ENCODE measurements around the gene OR2Z1.
"Not testable (repeated sequence)": the region's sequence is repeated elsewhere in the genome, so short reads cannot be mapped to it uniquely, and the experiment has no call there.

Gene OR2Z1

GRCh38 chr19:8705304-8705703, 16.1 kb upstream of the OR2Z1 start:
- DNase-seq = not testable (repeated sequence)

GRCh38 chr19:8705742-8706141, 15.7 kb upstream of the OR2Z1 start:
- no peak for DNase-seq

- not testable (repeated sequence) for DNase-seq
These were observed 11.1 kb upstream of the OR2Z1 start for GRCh38 chr19:8710337-8710736.

- DNase-seq = no peak
These were observed 598 bp downstream of the OR2Z1 start for GRCh38 chr19:8722032-8722431.

- no peak for DNase-seq
These were observed 2.8 kb downstream of the OR2Z1 start for GRCh38 chr19:8724276-8724675.

GRCh38 chr19:8731428-8732169, 10.2 kb downstream of the OR2Z1 start:
- DNase-seq = peak; percentile 29

GRCh38 chr19:8738377-8738776, 16.9 kb downstream of the OR2Z1 start:
- DNase-seq = no peak

GRCh38 chr19:8739291-8740065, 18.0 kb downstream of the OR2Z1 start:
- not testable (repeated sequence) for DNase-seq

- not testable (repeated sequence) for DNase-seq
These were observed 45.8 kb downstream of the OR2Z1 start for GRCh38 chr19:8767257-8767656.

GRCh38 chr19:8769265-8769664, 47.8 kb downstream of the OR2Z1 start:
- not testable (repeated sequence) for DNase-seq

- not testable (repeated sequence) for DNase-seq
These were observed 52.2 kb downstream of the OR2Z1 start for GRCh38 chr19:8773587-8773986.
